Stromal cell of bone marrow (primary cell): ENCODE results near the gene CUX1.
"Not testable (repeated sequence)": the region's sequence is repeated elsewhere in the genome, so short reads cannot be mapped to it uniquely, and the experiment has no call there.

Experiments used
- DNase-seq: peaks from one replicate; pipeline ENCODE4 v3.0.0-alpha.2; 2012; ENCODE audit warnings: low read depth

The CUX1 gene

GRCh38 chr7:102009628-102010027, 192.2 kb downstream of the CUX1 start:
- DNase-seq: no peak

DNA sequence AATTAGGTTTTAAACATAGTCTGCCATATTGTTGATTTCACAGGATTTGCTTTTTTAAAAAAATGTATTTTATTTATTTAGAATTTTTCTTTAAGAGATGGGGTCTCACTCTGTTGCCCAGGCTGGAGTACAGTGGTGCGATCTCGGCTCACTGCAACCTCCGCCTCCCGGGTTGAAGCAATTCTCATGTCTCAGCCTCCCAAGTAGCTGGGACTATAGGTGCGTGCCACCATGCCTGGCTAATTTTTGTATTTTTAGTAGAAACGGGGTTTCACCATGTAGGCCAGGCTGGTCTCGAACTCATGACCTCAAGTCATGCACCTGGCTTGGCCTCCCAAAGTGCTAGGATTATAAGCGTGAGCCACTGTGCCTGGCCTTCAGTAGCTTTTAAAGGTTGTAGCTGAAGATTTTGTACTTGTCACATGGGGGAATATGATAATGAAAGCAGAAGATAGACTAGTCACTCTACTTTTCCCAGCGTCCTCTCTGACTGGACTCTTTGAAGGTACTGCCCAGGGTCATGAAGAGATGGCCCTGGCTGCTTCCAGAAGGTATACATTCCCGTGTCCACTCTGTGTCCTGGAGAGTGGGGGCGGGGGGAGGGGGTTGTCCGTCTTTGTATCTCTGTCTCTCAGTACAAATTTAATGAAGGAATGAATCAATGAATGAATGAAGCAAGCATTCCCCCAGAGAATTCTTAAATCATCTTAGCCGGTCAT, 194.8 kb downstream of the CUX1 start:
- DNase-seq: not testable (repeated sequence)

GRCh38 chr7:102012941-102013461, 195.6 kb downstream of the CUX1 start:
- no peak for DNase-seq

- DNase-seq: no peak
Observed at GRCh38 chr7:102018876-102019275, 201.4 kb downstream of the CUX1 start.

DNA sequence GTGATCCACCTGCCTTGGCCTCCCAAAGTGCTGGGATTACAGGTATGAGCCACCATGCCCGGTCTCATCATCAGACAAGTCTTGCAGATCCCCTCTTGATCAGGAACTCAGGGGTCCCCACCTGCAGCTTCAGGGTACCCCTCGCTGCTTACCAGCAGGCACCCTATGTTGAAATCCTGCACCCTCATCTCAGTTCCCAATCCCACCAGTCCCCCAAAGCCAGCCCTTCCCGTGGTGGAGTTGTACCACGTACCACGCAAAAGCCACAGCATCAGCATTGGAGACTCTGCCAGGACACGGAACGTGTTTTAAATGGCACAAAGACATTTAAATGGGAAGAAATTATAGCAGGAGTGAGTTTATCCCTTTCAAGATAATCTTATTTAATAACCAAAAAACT, 202.0 kb downstream of the CUX1 start:
- DNase-seq: no peak

DNA sequence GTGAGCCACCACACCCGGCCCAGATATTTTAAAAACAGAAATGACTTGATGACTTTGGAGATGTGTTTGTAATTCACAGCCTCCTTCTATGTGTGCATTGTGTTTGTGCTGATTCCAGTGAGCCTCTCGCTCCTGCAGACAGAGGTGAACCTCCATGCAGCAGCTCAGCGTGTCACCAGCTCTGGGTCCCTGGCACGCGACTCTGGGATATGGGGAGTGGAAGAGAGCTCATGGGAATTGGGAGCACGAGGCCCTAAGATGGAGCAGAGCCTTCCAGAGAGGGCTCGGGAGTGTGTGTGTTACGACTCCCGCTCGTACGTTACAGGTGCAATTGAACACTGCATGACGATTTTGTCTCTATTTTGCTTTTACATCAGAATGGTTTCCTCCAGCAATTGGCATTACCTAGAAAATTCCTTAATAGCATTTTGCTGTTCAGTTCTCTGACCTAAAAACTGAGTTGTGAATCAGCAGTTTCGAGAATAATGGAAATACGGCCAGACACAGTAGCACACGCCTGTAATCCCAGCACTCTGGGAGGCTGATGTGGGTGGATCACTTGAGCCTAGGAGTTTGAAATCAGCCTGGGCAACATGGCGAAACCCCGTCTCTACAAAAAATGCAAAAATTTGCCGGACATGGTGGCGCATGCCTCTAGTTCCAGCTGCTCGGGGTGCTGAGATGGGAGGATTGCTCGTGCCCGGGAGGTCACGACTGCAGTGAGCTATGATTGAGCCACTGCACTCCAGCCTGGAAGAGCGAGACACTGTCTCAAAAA, 204.6 kb downstream of the CUX1 start:
- no peak for DNase-seq

DNA sequence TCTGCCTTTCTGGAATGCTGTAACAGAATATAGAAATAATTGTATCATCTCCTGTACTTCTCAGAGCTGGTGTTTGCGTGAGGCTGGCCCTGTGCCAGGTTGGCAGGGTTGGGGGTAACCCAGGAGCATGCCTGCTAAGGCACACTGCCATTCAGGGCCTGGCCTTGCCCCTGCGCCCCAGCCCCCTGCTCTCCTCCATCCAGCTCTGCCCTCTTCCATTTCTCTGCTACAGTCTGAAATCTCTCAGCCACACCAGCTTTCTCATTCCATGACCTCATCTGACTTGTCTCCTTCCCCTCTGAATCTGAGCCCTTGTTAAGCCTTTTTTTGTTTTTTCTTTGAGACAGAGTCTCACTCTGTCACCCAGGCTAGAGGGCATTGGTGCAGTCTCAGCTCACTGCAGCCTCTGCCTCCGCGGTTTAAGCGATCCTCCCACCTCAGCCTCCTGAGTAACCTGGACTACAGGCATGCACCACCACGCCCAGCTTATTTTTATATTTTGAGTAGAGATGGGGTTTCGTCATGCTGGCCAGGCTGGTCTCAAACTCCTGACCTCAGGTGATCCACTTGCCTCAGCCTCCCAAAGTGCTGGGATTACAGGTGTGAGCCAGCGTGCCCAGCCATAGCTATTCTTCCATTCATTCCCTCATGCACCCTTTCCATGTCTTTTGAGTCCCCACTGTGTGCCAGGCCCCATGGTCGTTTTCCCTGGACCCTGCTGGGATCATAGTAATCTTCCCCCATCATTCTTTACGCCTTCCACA, 206.8 kb downstream of the CUX1 start:
- DNase-seq: no peak

GRCh38 chr7:102024769-102025391, 207.5 kb downstream of the CUX1 start:
- no peak for DNase-seq

DNA sequence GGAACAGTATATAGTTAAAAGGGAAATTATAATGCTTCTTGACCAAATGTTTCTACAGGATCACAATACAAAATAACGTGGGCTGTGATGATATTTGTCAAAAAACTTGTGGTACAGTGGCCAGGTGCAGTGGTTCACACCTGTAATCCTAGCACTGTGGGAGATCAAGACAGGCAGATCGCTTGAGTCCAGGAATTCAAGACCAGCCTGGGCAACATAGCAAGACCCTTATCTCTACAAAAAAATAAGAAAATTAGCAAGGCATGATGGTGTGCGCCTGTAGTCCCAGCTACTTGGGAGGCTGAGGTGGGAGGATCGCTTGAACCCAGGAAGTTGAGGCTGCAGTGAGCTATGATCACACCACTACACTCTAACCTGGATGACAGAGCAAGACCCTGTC, 208.4 kb downstream of the CUX1 start:
- not testable (repeated sequence) for DNase-seq

GRCh38 chr7:102028206-102028826, 210.9 kb downstream of the CUX1 start:
- DNase-seq: no peak

DNA sequence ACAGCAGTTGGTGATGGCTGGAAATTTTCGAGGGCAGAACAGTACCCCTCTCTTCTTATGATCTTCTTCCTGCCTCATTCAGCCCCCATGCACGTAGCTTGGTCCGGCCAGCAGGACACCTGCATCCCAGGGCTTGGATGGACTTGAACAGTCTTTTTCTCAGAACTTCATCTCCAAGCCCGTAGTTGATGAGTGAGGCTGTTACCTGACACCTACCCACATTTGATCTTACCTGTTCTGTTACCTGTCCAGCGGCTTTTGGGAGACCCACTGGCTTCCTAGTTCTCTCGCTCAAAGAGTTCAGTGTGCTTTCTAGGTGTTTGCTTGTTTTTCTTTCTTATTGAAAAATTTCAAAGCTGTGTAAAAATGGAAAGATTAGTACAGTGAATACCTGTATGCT, 212.2 kb downstream of the CUX1 start:
- no peak for DNase-seq

DNA sequence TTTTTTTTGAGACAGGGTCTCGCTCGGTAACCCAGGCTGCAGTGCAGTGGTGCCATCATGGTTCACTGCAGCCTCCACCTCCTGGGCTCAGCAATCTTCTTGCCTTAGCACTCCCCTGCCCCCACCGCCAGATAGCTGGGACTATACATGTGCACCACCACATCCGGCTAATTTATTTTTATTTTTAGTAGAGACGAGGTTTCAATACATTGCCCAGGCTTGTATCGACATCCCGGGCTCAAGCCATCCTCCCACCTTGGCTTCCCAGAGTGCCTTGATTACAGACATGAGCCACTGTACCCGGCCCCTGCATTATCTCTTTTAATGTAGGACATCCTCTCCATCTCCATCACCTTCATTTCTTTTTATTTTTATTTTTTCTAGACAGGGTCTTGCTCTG, 213.3 kb downstream of the CUX1 start:
- no peak for DNase-seq

- no peak for DNase-seq
Observed at GRCh38 chr7:102036958-102037357, 219.5 kb downstream of the CUX1 start.

DNA sequence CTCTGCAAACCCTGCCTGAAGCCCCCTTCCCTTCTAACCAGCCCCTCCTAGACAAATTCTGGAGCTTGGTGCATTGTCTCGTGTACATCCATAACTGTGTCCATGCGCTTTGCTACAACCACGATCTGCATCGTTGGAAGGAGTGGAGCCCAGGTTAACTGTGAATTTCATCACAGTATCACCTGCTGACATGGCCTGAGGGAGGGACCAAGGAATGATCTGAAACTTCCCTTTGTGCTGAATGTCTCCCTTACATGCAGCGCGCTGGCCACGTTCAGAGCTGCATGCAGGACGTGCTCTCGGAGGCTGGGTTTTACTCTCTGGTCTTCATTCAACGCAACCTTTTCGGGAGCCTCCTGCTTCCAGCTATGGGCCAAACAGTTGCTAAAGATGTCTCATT, 222.3 kb downstream of the CUX1 start:
- no peak for DNase-seq

DNA sequence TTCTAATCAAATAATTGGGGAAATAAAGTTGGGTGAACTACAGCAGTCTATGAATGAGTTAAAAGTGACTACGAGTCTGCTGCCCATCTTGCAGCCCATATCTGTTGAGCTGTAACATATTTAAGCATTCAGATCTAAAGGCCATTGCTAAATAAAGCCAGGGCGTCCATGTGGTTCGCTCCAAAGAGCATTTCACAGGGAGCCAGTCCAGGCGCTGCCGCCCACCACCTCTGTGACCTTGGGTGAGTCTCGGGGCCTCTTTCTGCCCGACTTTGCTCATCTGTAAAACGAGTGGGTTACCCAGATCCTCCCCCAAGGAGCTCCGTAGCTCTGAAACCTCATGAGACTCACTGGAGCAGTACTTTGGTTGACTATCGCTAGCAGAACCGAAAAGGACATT, 223.1 kb downstream of the CUX1 start:
- DNase-seq: no peak

- peak; percentile 52 for DNase-seq
Observed at GRCh38 chr7:102042016-102042656, 224.7 kb downstream of the CUX1 start.

GRCh38 chr7:102042796-102043195, 225.4 kb downstream of the CUX1 start:
- DNase-seq: not testable (repeated sequence)

- no peak for DNase-seq
Observed at GRCh38 chr7:102044641-102044983, 227.2 kb downstream of the CUX1 start.

GRCh38 chr7:102044984-102045673, 227.7 kb downstream of the CUX1 start:
- peak; percentile 81 for DNase-seq

- DNase-seq: no peak
Observed at GRCh38 chr7:102045681-102046372, 228.4 kb downstream of the CUX1 start.
